MCF 10A (cell line): ENCODE data around the gene DHRS4L2. TPM values are rescaled to one million over a fixed set of nuclear protein-coding genes. Genes with fewer than 3 reads are reported as not detected.
A peak's percentile ranks its signal among the peaks of the same experiment; 100 is the strongest.
"Not testable (repeated sequence)": the region's sequence is repeated elsewhere in the genome, so short reads cannot be mapped to it uniquely, and the experiment has no call there.

Experiments
- BruUV-seq: library from RNA; stranded (reverse); fragments of 400-500 nt; replicated peaks from 2 replicates; lab custom pipeline; 2021; lab: Mats Ljungman, UMichigan
- CTCF ChIA-PET: fragments of 300-600 bp; sonication (Branson Sonifier 250); formaldehyde crosslinking; extraction: SDS; loops from one replicate; lab custom pipeline; 2021; ENCODE audit warnings: antibody characterized with exemption, inconsistent platforms; lab: Yijun Ruan, JAX
- POLR2A ChIA-PET: fragments of 300-600, 350-650 bp; sonication (Branson Sonifier 250); formaldehyde crosslinking; extraction: SDS; loops from one replicate; lab custom pipeline; 2020; ENCODE audit warnings: antibody characterized with exemption, inconsistent platforms; lab: Yijun Ruan, JAX
- DNase-seq: peaks from one replicate; pipeline ENCODE4 v3.0.0-alpha.2; 2018; ENCODE audit not compliant: unreplicated experiment
- H3K27ac Mint-ChIP-seq: one replicate; pipeline ENCODE4 v1.8.0; 2022; ENCODE audit warnings: mild to moderate bottlenecking, low read depth, mixed read lengths; ENCODE audit not compliant: unreplicated experiment
- H3K27me3 Mint-ChIP-seq: one replicate; pipeline ENCODE4 v1.8.0; 2022; ENCODE audit warnings: mixed read lengths; ENCODE audit not compliant: insufficient read depth, unreplicated experiment
- H3K36me3 Mint-ChIP-seq: one replicate; pipeline ENCODE4 v1.8.0; 2022; ENCODE audit warnings: mild to moderate bottlenecking, moderate library complexity, mixed read lengths; ENCODE audit not compliant: insufficient read depth, unreplicated experiment
- H3K4me1 Mint-ChIP-seq: one replicate; pipeline ENCODE4 v1.8.0; 2022; ENCODE audit warnings: mixed read lengths; ENCODE audit not compliant: insufficient read depth, unreplicated experiment
- H3K4me3 Mint-ChIP-seq: one replicate; pipeline ENCODE4 v1.8.0; 2022; ENCODE audit warnings: mild to moderate bottlenecking, moderate library complexity, mixed read lengths; ENCODE audit not compliant: unreplicated experiment
- H3K9me3 Mint-ChIP-seq: one replicate; pipeline ENCODE4 v1.8.0; 2022; ENCODE audit warnings: mixed read lengths; ENCODE audit not compliant: unreplicated experiment
- CTCF ChIP-seq: fragments of 200-600 bp; IDR thresholded peaks from one replicate; pipeline ENCODE4 v1.8.0; 2022; ENCODE audit warnings: antibody characterized with exemption, mild to moderate bottlenecking; ENCODE audit not compliant: unreplicated experiment
- intact Hi-C: fragments of 100-400 bp; cut with micrococcal nuclease; formaldehyde crosslinking; loops from 2 replicates; pipeline ENCODE4 v1.14.1; 2022
- total RNA-seq: library from RNA; stranded (reverse); gene quantifications from 2 replicates; pipeline ENCODE4 v1.2.3, GENCODE V29; 2022

Gene DHRS4L2
- total RNA-seq, 1 experiment from 2014 or later: 20.8 TPM

- Mint-ChIP-seq H3K36me3 (peaks cover 6% of the 10 kb centered on the region), H3K4me3 (no peak overlapping the region), H3K9me3 (no peaks in the 10 kb centered on the region), H3K4me1 (peaks cover 6% of the 10 kb centered on the region), H3K27me3 (no peaks in the 10 kb centered on the region), H3K27ac (no peak overlapping the region)
- intact Hi-C loops: no loop called here
- no peak for TF ChIP-seq CTCF
- CTCF ChIA-PET: interaction anchor here (0.9 to 1.5 kb wide), 4 partner anchors 11 to 311 kb away, joined by 3 to 7 read pairs (median 4); partner anchors contain the start of gene DHRS4
- no TSS peak for BruUV-seq
- POLR2A ChIA-PET: no interaction called here
- DNase-seq: no peak
Measured at GRCh38 chr14:23942587-23942986, 46.1 kb upstream of the DHRS4L2 start.

- intact Hi-C loops: not testable (repeated sequence)
Measured at GRCh38 chr14:23949069-23949468, 39.7 kb upstream of the DHRS4L2 start.

GRCh38 chr14:23950411-23951135, 38.2 kb upstream of the DHRS4L2 start:
- ChIA-PET CTCF (interaction anchor here (0.5 to 0.6 kb wide), 2 partner anchors 19 to 163 kb away, joined by 3 read pairs; no protein-coding TSS in a partner anchor), POLR2A (no interaction called here)
- TF ChIP-seq CTCF: no peak
- Mint-ChIP-seq H3K9me3 (no peaks in the 10 kb centered on the region), H3K4me1 (peaks cover 25% of the 10 kb centered on the region), H3K27ac (no peak overlapping the region), H3K36me3 (peaks cover 8% of the 10 kb centered on the region), H3K27me3 (no peaks in the 10 kb centered on the region), H3K4me3 (no peak overlapping the region)
- intact Hi-C loops: loop anchor here (5.0 kb wide), 1 partner anchor 283 kb away; no protein-coding TSS in a partner anchor
- no peak for DNase-seq
- no TSS peak for BruUV-seq

More at GRCh38 chr14:23949069-23949468, 39.7 kb upstream of the DHRS4L2 start:
- DNase-seq, CTCF ChIA-PET, H3K27me3 Mint-ChIP-seq, H3K4me3 Mint-ChIP-seq, BruUV-seq, POLR2A ChIA-PET, H3K9me3 Mint-ChIP-seq, H3K36me3 Mint-ChIP-seq, H3K27ac Mint-ChIP-seq: not testable (repeated sequence)
- H3K4me1 Mint-ChIP-seq: peaks cover 17% of the 10 kb centered on the region

GRCh38 chr14:23951136-23951466, 37.6 kb upstream of the DHRS4L2 start:
- H3K9me3 Mint-ChIP-seq, DNase-seq, BruUV-seq, H3K4me3 Mint-ChIP-seq, H3K27ac Mint-ChIP-seq, POLR2A ChIA-PET, H3K27me3 Mint-ChIP-seq: not testable (repeated sequence)
- intact Hi-C loops: loop anchor here (5.0 kb wide), 1 partner anchor 284 kb away; no protein-coding TSS in a partner anchor
- H3K4me1 Mint-ChIP-seq: peaks cover 24% of the 10 kb centered on the region
- peaks cover 13% of the 10 kb centered on the region for H3K36me3 Mint-ChIP-seq
- CTCF ChIA-PET: interaction anchor here (0.5 to 1.2 kb wide), 2 partner anchors 162 to 359 kb away, joined by 3 read pairs; no protein-coding TSS in a partner anchor

GRCh38 chr14:23951590-23952201, 37.0 kb upstream of the DHRS4L2 start:
- POLR2A ChIA-PET: no interaction called here
- Mint-ChIP-seq H3K27ac (peak overlapping the region; percentile 59), H3K27me3 (no peaks in the 10 kb centered on the region), H3K9me3 (no peaks in the 10 kb centered on the region), H3K4me3 (no peak overlapping the region), H3K36me3 (peaks cover 19% of the 10 kb centered on the region), H3K4me1 (peaks cover 19% of the 10 kb centered on the region)
- CTCF ChIA-PET: interaction anchor here (0.6 to 3.0 kb wide), 6 partner anchors 34 to 388 kb away, joined by 3 to 12 read pairs (median 3); no protein-coding TSS in a partner anchor
- no peak for DNase-seq
- TF ChIP-seq CTCF: no peak
- intact Hi-C loops: loop anchor here (5.0 kb wide), 1 partner anchor 284 kb away; no protein-coding TSS in a partner anchor
- no TSS peak for BruUV-seq

- intact Hi-C loops: loop anchor here (5.0 kb wide), 1 partner anchor 286 kb away; no protein-coding TSS in a partner anchor
- Mint-ChIP-seq H3K4me1 (peaks cover 19% of the 10 kb centered on the region), H3K4me3 (peak overlapping the region; percentile 90), H3K36me3 (peaks cover 21% of the 10 kb centered on the region), H3K27ac (peak overlapping the region; percentile 93)
- not testable (repeated sequence) for BruUV-seq, H3K9me3 Mint-ChIP-seq, DNase-seq, H3K27me3 Mint-ChIP-seq
- CTCF ChIA-PET: interaction anchor here (0.7 to 3.0 kb wide), 11 partner anchors 10 to 646 kb away, joined by 3 to 12 read pairs (median 4); partner anchors contain the start of genes PCK2 and TINF2
- POLR2A ChIA-PET: interaction anchor here (0.6 to 1.4 kb wide), 6 partner anchors 30 to 647 kb away, joined by 3 to 4 read pairs (median 4); partner anchors contain the start of gene BCL2L2
Measured at GRCh38 chr14:23953116-23953463, 35.6 kb upstream of the DHRS4L2 start.
